ENCODE measurements around the gene CD37. TPM values are rescaled to one million over a fixed set of nuclear protein-coding genes. Genes with fewer than 3 reads are reported as not detected.
"Not testable (repeated sequence)": the region's sequence is repeated elsewhere in the genome, so short reads cannot be mapped to it uniquely, and the experiment has no call there.

The CD37 gene
- total and polyA plus RNA-seq, 2 experiments from 2014 or later, result 106 TPM; not detected in 1

DNA sequence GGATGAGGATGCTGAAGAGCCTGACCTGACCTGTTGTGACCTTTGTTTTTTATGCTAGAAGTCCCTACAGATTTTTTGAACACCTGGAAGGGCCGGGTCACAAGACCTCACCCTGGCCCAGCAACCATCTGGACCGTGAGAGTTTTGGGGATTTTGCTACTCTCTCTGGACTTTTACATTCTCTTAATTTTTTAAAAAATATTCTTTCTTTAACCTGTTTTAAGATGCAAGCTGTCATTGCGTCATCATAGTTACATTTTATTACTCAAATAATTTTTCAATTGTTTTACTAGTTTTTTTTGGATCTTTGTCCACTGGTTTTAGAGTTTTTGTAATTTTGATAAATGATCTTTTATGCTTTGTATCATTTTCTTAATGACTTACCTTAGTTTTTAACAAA, 36.0 kb downstream of the CD37 start:
- Histone ChIP-seq H3K9me2 (ENCODE audit: insufficient read depth) (no peaks in the 10 kb centered on the region), H3K36me3 (ENCODE audit: insufficient read depth) (no peaks in the 10 kb centered on the region), H4K20me1 (replicated peaks; ENCODE audit: insufficient read depth) (no peaks in the 10 kb centered on the region), H2AFZ (no peak overlapping the region), H3F3A (replicated peaks; ENCODE audit: low read depth) (no peaks in the 10 kb centered on the region), H3K4me2 (no peak overlapping the region), H3K4me3 (no peak overlapping the region), H3K4me1 (ENCODE audit: insufficient read depth) (no peaks in the 10 kb centered on the region), H3K27me3 (ENCODE audit: insufficient read depth) (no peaks in the 10 kb centered on the region), H3K27ac (ENCODE audit: low read depth) (no peak overlapping the region), H3K79me2 (replicated peaks; ENCODE audit: insufficient read depth) (no peaks in the 10 kb centered on the region)
- peaks cover 30% of the 10 kb centered on the region for H3K9me3 Mint-ChIP-seq
- no peak overlapping the region; the same call in 2 of the 3 replicates for H3K4me3 Mint-ChIP-seq
- DNase-seq (ENCODE audit: low spot score), result no peak
- peaks cover 21% of the 10 kb centered on the region; the same call in 2 of the 3 replicates for H3K36me3 Mint-ChIP-seq (ENCODE audit: low read depth)
- TF ChIP-seq, protein P1, sequence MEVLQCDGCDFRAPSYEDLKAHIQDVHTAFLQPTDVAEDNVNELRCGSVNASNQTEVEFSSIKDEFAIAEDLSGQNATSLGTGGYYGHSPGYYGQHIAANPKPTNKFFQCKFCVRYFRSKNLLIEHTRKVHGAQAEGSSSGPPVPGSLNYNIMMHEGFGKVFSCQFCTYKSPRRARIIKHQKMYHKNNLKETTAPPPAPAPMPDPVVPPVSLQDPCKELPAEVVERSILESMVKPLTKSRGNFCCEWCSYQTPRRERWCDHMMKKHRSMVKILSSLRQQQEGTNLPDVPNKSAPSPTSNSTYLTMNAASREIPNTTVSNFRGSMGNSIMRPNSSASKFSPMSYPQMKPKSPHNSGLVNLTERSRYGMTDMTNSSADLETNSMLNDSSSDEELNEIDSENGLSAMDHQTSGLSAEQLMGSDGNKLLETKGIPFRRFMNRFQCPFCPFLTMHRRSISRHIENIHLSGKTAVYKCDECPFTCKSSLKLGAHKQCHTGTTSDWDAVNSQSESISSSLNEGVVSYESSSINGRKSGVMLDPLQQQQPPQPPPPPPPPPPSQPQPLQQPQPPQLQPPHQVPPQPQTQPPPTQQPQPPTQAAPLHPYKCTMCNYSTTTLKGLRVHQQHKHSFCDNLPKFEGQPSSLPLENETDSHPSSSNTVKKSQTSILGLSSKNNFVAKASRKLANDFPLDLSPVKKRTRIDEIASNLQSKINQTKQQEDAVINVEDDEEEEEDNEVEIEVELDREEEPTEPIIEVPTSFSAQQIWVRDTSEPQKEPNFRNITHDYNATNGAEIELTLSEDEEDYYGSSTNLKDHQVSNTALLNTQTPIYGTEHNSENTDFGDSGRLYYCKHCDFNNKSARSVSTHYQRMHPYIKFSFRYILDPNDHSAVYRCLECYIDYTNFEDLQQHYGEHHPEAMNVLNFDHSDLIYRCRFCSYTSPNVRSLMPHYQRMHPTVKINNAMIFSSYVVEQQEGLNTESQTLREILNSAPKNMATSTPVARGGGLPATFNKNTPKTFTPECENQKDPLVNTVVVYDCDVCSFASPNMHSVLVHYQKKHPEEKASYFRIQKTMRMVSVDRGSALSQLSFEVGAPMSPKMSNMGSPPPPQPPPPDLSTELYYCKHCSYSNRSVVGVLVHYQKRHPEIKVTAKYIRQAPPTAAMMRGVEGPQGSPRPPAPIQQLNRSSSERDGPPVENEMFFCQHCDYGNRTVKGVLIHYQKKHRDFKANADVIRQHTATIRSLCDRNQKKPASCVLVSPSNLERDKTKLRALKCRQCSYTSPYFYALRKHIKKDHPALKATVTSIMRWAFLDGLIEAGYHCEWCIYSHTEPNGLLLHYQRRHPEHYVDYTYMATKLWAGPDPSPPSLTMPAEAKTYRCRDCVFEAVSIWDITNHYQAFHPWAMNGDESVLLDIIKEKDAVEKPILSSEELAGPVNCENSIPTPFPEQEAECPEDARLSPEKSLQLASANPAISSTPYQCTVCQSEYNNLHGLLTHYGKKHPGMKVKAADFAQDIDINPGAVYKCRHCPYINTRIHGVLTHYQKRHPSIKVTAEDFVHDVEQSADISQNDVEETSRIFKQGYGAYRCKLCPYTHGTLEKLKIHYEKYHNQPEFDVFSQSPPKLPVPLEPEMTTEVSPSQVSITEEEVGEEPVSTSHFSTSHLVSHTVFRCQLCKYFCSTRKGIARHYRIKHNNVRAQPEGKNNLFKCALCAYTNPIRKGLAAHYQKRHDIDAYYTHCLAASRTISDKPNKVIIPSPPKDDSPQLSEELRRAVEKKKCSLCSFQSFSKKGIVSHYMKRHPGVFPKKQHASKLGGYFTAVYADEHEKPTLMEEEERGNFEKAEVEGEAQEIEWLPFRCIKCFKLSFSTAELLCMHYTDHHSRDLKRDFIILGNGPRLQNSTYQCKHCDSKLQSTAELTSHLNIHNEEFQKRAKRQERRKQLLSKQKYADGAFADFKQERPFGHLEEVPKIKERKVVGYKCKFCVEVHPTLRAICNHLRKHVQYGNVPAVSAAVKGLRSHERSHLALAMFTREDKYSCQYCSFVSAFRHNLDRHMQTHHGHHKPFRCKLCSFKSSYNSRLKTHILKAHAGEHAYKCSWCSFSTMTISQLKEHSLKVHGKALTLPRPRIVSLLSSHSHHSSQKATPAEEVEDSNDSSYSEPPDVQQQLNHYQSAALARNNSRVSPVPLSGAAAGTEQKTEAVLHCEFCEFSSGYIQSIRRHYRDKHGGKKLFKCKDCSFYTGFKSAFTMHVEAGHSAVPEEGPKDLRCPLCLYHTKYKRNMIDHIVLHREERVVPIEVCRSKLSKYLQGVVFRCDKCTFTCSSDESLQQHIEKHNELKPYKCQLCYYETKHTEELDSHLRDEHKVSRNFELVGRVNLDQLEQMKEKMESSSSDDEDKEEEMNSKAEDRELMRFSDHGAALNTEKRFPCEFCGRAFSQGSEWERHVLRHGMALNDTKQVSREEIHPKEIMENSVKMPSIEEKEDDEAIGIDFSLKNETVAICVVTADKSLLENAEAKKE (CRISPR knock-in tag; IDR thresholded peaks at IDR 0.05), result no peak
- no peak for TF ChIP-seq ZNF331 (CRISPR knock-in tag; IDR thresholded peaks at IDR 0.05; ENCODE audit: low read depth)
- H3K4me1 Mint-ChIP-seq, result no peaks in the 10 kb centered on the region
- peaks cover 5% of the 10 kb centered on the region for H3K27me3 Mint-ChIP-seq (ENCODE audit: insufficient read depth, low read depth, poor library complexity)
- H3K27ac Mint-ChIP-seq, result no peak overlapping the region
- no peak for ATAC-seq

DNA sequence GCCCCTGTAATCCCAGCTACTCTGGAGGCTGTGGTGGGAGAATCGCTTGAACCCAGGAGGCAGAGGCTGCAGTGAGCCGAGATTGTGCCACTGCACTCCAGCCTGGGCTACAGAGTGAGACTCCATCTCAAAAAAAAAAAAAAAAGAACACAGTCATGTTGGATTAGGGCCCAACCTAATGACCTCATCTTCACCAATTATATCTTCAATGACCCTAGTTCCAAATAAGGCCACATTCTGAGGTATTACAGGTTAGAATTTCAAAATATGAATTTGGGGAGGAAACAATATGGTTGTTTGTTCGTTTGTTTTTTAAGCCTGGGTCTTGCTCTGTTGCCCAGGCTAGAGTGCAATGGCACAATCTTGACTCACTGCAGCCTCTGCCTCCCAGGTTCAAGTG, 38.0 kb downstream of the CD37 start:
- H3K27me3 ChIP-seq (ENCODE audit: insufficient read depth); DNase-seq (ENCODE audit: low spot score); H3K36me3 ChIP-seq (ENCODE audit: insufficient read depth); H3F3A ChIP-seq (replicated peaks; ENCODE audit: low read depth); ATAC-seq; H3K27ac ChIP-seq (ENCODE audit: low read depth); H3K27ac Mint-ChIP-seq; H3K4me2 ChIP-seq; H3K4me1 Mint-ChIP-seq; H3K4me3 Mint-ChIP-seq; H3K27me3 Mint-ChIP-seq (ENCODE audit: insufficient read depth, low read depth, poor library complexity); H3K79me2 ChIP-seq (replicated peaks; ENCODE audit: insufficient read depth); H4K20me1 ChIP-seq (replicated peaks; ENCODE audit: insufficient read depth); H3K4me1 ChIP-seq (ENCODE audit: insufficient read depth); H3K4me3 ChIP-seq; H3K9me2 ChIP-seq (ENCODE audit: insufficient read depth): not testable (repeated sequence)
- H3K9me3 Mint-ChIP-seq, result peaks cover 26% of the 10 kb centered on the region
- peaks cover 21% of the 10 kb centered on the region; the same call in 2 of the 3 replicates for H3K36me3 Mint-ChIP-seq (ENCODE audit: low read depth)
- H2AFZ ChIP-seq, result peak overlapping the region; percentile 90; the same call in 1 of the 2 replicates

All from GM23338 (cell line).